ENCODE data around the gene RPL29. TPM values are rescaled to one million over a fixed set of nuclear protein-coding genes. Genes with fewer than 3 reads are reported as not detected.
A peak's percentile ranks its signal among the peaks of the same experiment; 100 is the strongest.

The RPL29 gene
- total and polyA plus RNA-seq, 2 of the 13 experiments (the other 11 are each of a cell fraction or from before 2014, with no cell fraction given), result 1,348 to 2,263 TPM

DNA sequence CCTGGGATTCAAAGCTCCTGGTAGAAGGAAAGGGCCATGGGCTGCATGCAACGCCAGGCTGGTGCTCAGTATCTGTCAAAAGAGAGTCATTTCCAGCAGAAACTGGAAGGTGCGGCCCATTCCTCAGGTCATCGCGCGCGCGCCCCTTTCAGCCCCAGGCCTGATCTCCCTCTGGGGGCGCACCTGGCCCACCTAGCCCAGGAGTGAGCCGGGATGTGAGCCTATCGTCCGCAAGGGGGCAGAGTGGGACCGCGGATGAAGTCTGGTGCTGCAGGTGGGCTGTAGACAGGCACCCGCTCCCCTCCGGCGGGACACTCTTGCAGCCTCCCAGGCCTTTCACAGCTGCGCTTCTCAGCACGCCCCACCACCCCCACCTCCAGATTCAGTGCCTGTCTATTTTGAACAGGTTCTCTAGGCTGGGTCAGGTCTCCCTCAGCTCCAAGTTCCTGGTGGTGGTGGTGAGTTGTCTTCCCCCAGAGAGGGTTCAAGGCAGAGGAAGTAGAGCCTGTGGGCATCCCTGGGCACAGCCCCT lies 5.8 kb upstream of the RPL29 start (continued):
- TF ChIP-seq, protein P1, sequence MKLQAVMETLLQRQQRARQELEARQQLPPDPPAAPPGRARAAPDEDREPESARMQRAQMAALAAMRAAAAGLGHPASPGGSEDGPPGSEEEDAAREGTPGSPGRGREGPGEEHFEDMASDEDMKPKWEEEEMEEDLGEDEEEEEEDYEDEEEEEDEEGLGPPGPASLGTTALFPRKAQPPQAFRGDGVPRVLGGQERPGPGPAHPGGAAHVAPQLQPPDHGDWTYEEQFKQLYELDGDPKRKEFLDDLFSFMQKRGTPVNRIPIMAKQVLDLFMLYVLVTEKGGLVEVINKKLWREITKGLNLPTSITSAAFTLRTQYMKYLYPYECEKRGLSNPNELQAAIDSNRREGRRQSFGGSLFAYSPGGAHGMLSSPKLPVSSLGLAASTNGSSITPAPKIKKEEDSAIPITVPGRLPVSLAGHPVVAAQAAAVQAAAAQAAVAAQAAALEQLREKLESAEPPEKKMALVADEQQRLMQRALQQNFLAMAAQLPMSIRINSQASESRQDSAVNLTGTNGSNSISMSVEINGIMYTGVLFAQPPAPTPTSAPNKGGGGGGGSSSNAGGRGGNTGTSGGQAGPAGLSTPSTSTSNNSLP (IDR thresholded peaks at IDR 0.05; ENCODE audit: low read depth, low read length), result no peak
- TF ChIP-seq KMT2B (CRISPR knock-in tag; IDR thresholded peaks at IDR 0.05) (peak; percentile 43; the same call in 1 of the 2 replicates), MTF1 (CRISPR knock-in tag; IDR thresholded peaks at IDR 0.05) (no peak), HES4 (CRISPR knock-in tag; IDR thresholded peaks at IDR 0.05; ENCODE audit: borderline replicate concordance) (no peak), ATF7 (IDR thresholded peaks at IDR 0.05) (no peak), ATF7 (CRISPR knock-in tag; IDR thresholded peaks at IDR 0.05) (no peak), TRIM24 (CRISPR knock-in tag; IDR thresholded peaks at IDR 0.05) (no peak), ZFX (CRISPR knock-in tag; IDR thresholded peaks at IDR 0.05; ENCODE audit: low read depth) (peak; percentile 71), MIER2 (CRISPR knock-in tag; IDR thresholded peaks at IDR 0.05) (no peak), ZNF367 (CRISPR knock-in tag; IDR thresholded peaks at IDR 0.05; ENCODE audit: borderline replicate concordance) (no peak), SMYD3 (CRISPR knock-in tag; IDR thresholded peaks at IDR 0.05) (no peak), ZNF136 (CRISPR knock-in tag; IDR thresholded peaks at IDR 0.05; ENCODE audit: low read depth) (no peak), ZNF768 (CRISPR knock-in tag; IDR thresholded peaks at IDR 0.05) (peak; percentile 11; the same call in 1 of the 2 replicates), EZH2 (conservative IDR thresholded peaks at IDR 0.05; ENCODE audit: low read depth, low read length) (no peak), ZNF263 (CRISPR knock-in tag; IDR thresholded peaks at IDR 0.05) (no peak), ZNF841 (CRISPR knock-in tag; IDR thresholded peaks at IDR 0.05; ENCODE audit: borderline replicate concordance) (no peak), ZNF615 (CRISPR knock-in tag; IDR thresholded peaks at IDR 0.05; ENCODE audit: borderline replicate concordance) (no peak)
- TF ChIP-seq, protein P2, sequence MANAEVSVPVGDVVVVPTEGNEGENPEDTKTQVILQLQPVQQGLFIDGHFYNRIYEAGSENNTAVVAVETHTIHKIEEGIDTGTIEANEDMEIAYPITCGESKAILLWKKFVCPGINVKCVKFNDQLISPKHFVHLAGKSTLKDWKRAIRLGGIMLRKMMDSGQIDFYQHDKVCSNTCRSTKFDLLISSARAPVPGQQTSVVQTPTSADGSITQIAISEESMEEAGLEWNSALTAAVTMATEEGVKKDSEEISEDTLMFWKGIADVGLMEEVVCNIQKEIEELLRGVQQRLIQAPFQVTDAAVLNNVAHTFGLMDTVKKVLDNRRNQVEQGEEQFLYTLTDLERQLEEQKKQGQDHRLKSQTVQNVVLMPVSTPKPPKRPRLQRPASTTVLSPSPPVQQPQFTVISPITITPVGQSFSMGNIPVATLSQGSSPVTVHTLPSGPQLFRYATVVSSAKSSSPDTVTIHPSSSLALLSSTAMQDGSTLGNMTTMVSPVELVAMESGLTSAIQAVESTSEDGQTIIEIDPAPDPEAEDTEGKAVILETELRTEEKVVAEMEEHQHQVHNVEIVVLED (CRISPR knock-in tag; IDR thresholded peaks at IDR 0.05; ENCODE audit: borderline replicate concordance), result no peak
- TF ChIP-seq, protein P3, sequence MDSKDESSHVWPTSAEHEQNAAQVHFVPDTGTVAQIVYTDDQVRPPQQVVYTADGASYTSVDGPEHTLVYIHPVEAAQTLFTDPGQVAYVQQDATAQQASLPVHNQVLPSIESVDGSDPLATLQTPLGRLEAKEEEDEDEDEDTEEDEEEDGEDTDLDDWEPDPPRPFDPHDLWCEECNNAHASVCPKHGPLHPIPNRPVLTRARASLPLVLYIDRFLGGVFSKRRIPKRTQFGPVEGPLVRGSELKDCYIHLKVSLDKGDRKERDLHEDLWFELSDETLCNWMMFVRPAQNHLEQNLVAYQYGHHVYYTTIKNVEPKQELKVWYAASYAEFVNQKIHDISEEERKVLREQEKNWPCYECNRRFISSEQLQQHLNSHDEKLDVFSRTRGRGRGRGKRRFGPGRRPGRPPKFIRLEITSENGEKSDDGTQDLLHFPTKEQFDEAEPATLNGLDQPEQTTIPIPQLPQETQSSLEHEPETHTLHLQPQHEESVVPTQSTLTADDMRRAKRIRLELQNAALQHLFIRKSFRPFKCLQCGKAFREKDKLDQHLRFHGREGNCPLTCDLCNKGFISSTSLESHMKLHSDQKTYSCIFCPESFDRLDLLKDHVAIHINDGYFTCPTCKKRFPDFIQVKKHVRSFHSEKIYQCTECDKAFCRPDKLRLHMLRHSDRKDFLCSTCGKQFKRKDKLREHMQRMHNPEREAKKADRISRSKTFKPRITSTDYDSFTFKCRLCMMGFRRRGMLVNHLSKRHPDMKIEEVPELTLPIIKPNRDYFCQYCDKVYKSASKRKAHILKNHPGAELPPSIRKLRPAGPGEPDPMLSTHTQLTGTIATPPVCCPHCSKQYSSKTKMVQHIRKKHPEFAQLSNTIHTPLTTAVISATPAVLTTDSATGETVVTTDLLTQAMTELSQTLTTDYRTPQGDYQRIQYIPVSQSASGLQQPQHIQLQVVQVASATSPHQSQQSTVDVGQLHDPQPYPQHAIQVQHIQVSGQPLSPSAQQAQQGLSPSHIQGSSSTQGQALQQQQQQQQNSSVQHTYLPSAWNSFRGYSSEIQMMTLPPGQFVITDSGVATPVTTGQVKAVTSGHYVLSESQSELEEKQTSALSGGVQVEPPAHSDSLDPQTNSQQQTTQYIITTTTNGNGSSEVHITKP (CRISPR knock-in tag; IDR thresholded peaks at IDR 0.05; ENCODE audit: low read depth), result no peak
- TF ChIP-seq, protein P4, sequence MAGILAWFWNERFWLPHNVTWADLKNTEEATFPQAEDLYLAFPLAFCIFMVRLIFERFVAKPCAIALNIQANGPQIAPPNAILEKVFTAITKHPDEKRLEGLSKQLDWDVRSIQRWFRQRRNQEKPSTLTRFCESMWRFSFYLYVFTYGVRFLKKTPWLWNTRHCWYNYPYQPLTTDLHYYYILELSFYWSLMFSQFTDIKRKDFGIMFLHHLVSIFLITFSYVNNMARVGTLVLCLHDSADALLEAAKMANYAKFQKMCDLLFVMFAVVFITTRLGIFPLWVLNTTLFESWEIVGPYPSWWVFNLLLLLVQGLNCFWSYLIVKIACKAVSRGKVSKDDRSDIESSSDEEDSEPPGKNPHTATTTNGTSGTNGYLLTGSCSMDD (CRISPR knock-in tag; IDR thresholded peaks at IDR 0.05), result no peak
- TF ChIP-seq, protein P5, sequence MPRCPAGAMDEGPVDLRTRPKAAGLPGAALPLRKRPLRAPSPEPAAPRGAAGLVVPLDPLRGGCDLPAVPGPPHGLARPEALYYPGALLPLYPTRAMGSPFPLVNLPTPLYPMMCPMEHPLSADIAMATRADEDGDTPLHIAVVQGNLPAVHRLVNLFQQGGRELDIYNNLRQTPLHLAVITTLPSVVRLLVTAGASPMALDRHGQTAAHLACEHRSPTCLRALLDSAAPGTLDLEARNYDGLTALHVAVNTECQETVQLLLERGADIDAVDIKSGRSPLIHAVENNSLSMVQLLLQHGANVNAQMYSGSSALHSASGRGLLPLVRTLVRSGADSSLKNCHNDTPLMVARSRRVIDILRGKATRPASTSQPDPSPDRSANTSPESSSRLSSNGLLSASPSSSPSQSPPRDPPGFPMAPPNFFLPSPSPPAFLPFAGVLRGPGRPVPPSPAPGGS (CRISPR knock-in tag; IDR thresholded peaks at IDR 0.05), result no peak
- TF ChIP-seq, protein P6, sequence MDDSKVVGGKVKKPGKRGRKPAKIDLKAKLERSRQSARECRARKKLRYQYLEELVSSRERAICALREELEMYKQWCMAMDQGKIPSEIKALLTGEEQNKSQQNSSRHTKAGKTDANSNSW (CRISPR knock-in tag; IDR thresholded peaks at IDR 0.05; ENCODE audit: borderline replicate concordance), result no peak

Data from HepG2 (cell line).